ENCODE measurements around the gene THAP2. TPM values are rescaled to one million over a fixed set of nuclear protein-coding genes. Genes with fewer than 3 reads are reported as not detected.

THAP2 gene
- total RNA-seq, 1 donor from 2014 or later: 8.9 TPM

- no peaks in the 10 kb centered on the region for H3K36me3 Mint-ChIP-seq
- H3K9me3 Mint-ChIP-seq: no peaks in the 10 kb centered on the region
- no peak for TF ChIP-seq CTCF (conservative IDR thresholded peaks at IDR 0.05)
- DNase-seq (ENCODE audit: extremely low spot score, unreplicated experiment): no peak
- no peak overlapping the region for H3K27ac Mint-ChIP-seq
- no peaks in the 10 kb centered on the region for H3K27me3 Mint-ChIP-seq
- H3K4me1 Mint-ChIP-seq (ENCODE audit: unreplicated experiment): no peaks in the 10 kb centered on the region
- no peak overlapping the region for H3K4me3 Mint-ChIP-seq
Measured at GRCh38 chr12:71725011-71725410, 60.9 kb downstream of the THAP2 start.

- no peaks in the 10 kb centered on the region for H3K4me1 Mint-ChIP-seq (ENCODE audit: unreplicated experiment)
- H3K36me3 Mint-ChIP-seq: no peaks in the 10 kb centered on the region
- TF ChIP-seq CTCF (conservative IDR thresholded peaks at IDR 0.05): no peak
- H3K27ac Mint-ChIP-seq: no peak overlapping the region
- no peak for DNase-seq (ENCODE audit: extremely low spot score, unreplicated experiment)
- no peaks in the 10 kb centered on the region for H3K27me3 Mint-ChIP-seq
- H3K9me3 Mint-ChIP-seq: no peaks in the 10 kb centered on the region
- H3K4me3 Mint-ChIP-seq: no peak overlapping the region
Measured at GRCh38 chr12:71726548-71726947, 62.4 kb downstream of the THAP2 start.

GRCh38 chr12:71727958-71728357, 63.9 kb downstream of the THAP2 start:
- no peak for TF ChIP-seq CTCF (conservative IDR thresholded peaks at IDR 0.05)
- H3K4me3 Mint-ChIP-seq: no peak overlapping the region
- no peak overlapping the region for H3K27ac Mint-ChIP-seq
- no peaks in the 10 kb centered on the region for H3K9me3 Mint-ChIP-seq
- no peak for DNase-seq (ENCODE audit: extremely low spot score, unreplicated experiment)
- no peaks in the 10 kb centered on the region for H3K36me3 Mint-ChIP-seq
- no peaks in the 10 kb centered on the region for H3K4me1 Mint-ChIP-seq (ENCODE audit: unreplicated experiment)
- H3K27me3 Mint-ChIP-seq: no peaks in the 10 kb centered on the region

Other genes with a start within 250 kb of the THAP2 start
- 1.4 and 7.9 TPM in 2 replicates for gene LGR5, start 224.5 kb upstream of the THAP2 start, total RNA-seq (ENCODE audit: low replicate concordance)
- 35.8 and 38.2 TPM in 2 replicates for gene ZFC3H1, start 453 bp upstream of the THAP2 start, total RNA-seq (ENCODE audit: low replicate concordance)
- gene TMEM19, start 21.8 kb downstream of the THAP2 start, total RNA-seq (ENCODE audit: low replicate concordance): 11.4 and 15.3 TPM in 2 replicates
- 53.8 and 59.7 TPM in 2 replicates for gene RAB21, start 90.6 kb downstream of the THAP2 start, total RNA-seq (ENCODE audit: low replicate concordance)
- 20.8 and 30.8 TPM in 2 replicates for gene TBC1D15, start 175.5 kb downstream of the THAP2 start, total RNA-seq (ENCODE audit: low replicate concordance)

All from type B pancreatic cell (in vitro differentiated cells).